Measurements from ENCODE around the gene HEBP2. TPM values are rescaled to one million over a fixed set of nuclear protein-coding genes. Genes with fewer than 3 reads are reported as not detected.

Gene HEBP2
- total and polyA plus RNA-seq, 2 of the 13 experiments (the other 11 are each of a cell fraction or from before 2014, with no cell fraction given) = 16.0 to 72.8 TPM

GRCh38 chr6:138434925-138435324 is 30.9 kb downstream of the HEBP2 start:
- Histone ChIP-seq H3K27ac (ENCODE audit: extremely low read length, insufficient read depth, low read length) (no peak overlapping the region), H3K79me2 (ENCODE audit: insufficient read depth, low read length) (no peaks in the 10 kb centered on the region), H3K36me3 (replicated peaks in 1 of 2; ENCODE audit: control insufficient read depth in 1 of 2, insufficient read depth in 2 of 2, low read length in 2 of 2) (peaks cover 37 to 91% of the 10 kb centered on the region in 2 experiments), H3K4me1 (ENCODE audit: insufficient read depth, low read length) (no peaks in the 10 kb centered on the region), H3K9ac (ENCODE audit: insufficient read depth, low read depth, low read length) (no peak overlapping the region), H2AFZ (ENCODE audit: low read length) (no peak overlapping the region), H3K27me3 (ENCODE audit: control insufficient read depth in 1 of 2, insufficient read depth in 2 of 2, low read length in 2 of 2) (no peaks in the 10 kb centered on the region), H3K4me2 (ENCODE audit: low read depth, low read length) (no peak overlapping the region), H4K20me1 (ENCODE audit: insufficient read depth, low read length) (no peaks in the 10 kb centered on the region), H3K4me3 (replicated peaks in 1 of 3; ENCODE audit: insufficient read depth in 1 of 3, low read depth in 2 of 3, low read length in 3 of 3) (no peak overlapping the region), H3K9me3 (ENCODE audit: low read length) (no peaks in the 10 kb centered on the region)
- ChIA-PET CTCF (ENCODE audit: low intra/inter-chr PET ratio, low total read pairs) (no interaction called here), POLR2A (no interaction called here)
- ATAC-seq = no peak
- no peak for DNase-seq (ENCODE audit: low spot score)
- in situ Hi-C loops (cut with HindIII; ENCODE audit: extremely low pct_ligation_motif_present, low pct_unique_long_range_greater_than_20kb) = loop anchor here (5.0 to 10.0 kb wide), 3 partner anchors 72 to 330 kb away; no protein-coding TSS in a partner anchor
- intact Hi-C loops (cut with micrococcal nuclease; ENCODE audit: unreplicated experiment) = no loop called here
- no peak for TF ChIP-seq SMYD3 (CRISPR knock-in tag; IDR thresholded peaks at IDR 0.05)
- peak; percentile 7 for TF ChIP-seq RBM22 (optimal IDR thresholded peaks at IDR 0.05; ENCODE audit: low read length)
- 94% methylated on average over 4 of the region's 4 CpGs for WGBS (ENCODE audit: low lambda C conversion rate)
- FAIRE-seq = no peak
- no TSS peak for BruUV-seq (replicated peaks)

- Histone ChIP-seq H3K27ac (ENCODE audit: extremely low read length, insufficient read depth, low read length) (no peak overlapping the region), H3K27me3 (ENCODE audit: control insufficient read depth in 1 of 2, insufficient read depth in 2 of 2, low read length in 2 of 2) (no peaks in the 10 kb centered on the region), H3K9me3 (ENCODE audit: low read length) (no peaks in the 10 kb centered on the region), H3K9ac (ENCODE audit: insufficient read depth, low read depth, low read length) (no peak overlapping the region), H3K4me2 (ENCODE audit: low read depth, low read length) (no peak overlapping the region), H4K20me1 (ENCODE audit: insufficient read depth, low read length) (no peaks in the 10 kb centered on the region), H3K4me1 (ENCODE audit: insufficient read depth, low read length) (no peaks in the 10 kb centered on the region), H3K36me3 (replicated peaks in 1 of 2; ENCODE audit: control insufficient read depth in 1 of 2, insufficient read depth in 2 of 2, low read length in 2 of 2) (peaks cover 27 to 84% of the 10 kb centered on the region in 2 experiments), H2AFZ (ENCODE audit: low read length) (no peak overlapping the region), H3K4me3 (replicated peaks in 1 of 3; ENCODE audit: insufficient read depth in 1 of 3, low read depth in 2 of 3, low read length in 3 of 3) (no peak overlapping the region), H3K79me2 (ENCODE audit: insufficient read depth, low read length) (no peaks in the 10 kb centered on the region)
- ChIA-PET CTCF (ENCODE audit: low intra/inter-chr PET ratio, low total read pairs) (no interaction called here), POLR2A (no interaction called here)
- ATAC-seq = no peak
- in situ Hi-C loops (cut with HindIII; ENCODE audit: extremely low pct_ligation_motif_present, low pct_unique_long_range_greater_than_20kb) = loop anchor here (10.0 kb wide), 1 partner anchor 325 kb away; no protein-coding TSS in a partner anchor
- no TSS peak for BruUV-seq (replicated peaks)
- FAIRE-seq = no peak
- intact Hi-C loops (cut with micrococcal nuclease; ENCODE audit: unreplicated experiment) = no loop called here
- TF ChIP-seq ZNF468 (CRISPR knock-in tag; IDR thresholded peaks at IDR 0.05) (no peak), ZNF543 (CRISPR knock-in tag; IDR thresholded peaks at IDR 0.05) (no peak), KDM5B (CRISPR knock-in tag; IDR thresholded peaks at IDR 0.05; ENCODE audit: borderline replicate concordance) (no peak), RBM22 (optimal IDR thresholded peaks at IDR 0.05; ENCODE audit: low read length) (peak; percentile 43), CERS6 (CRISPR knock-in tag; IDR thresholded peaks at IDR 0.05) (no peak)
- DNase-seq (ENCODE audit: low spot score) = no peak
- WGBS (ENCODE audit: low lambda C conversion rate) = 93% methylated on average over 7 of the region's 7 CpGs
These were observed 35.5 kb downstream of the HEBP2 start for GRCh38 chr6:138439546-138439945.
